ENCODE data around the gene KBTBD4.

KBTBD4 gene

GRCh38 chr11:47578524-47579494 lies at the start of gene KBTBD4, which contains the start of gene NDUFS3:
KBTBD4 (minus strand) TSS chr11:47578970; CDS start chr11:47578951, 19 bp downstream.
NDUFS3 (plus strand) TSS chr11:47579074; CDS start chr11:47579092, 18 bp downstream.
- peak; percentile 95 for DNase-seq (ENCODE audit: low read depth, low spot score)

GRCh38 chr11:47628026-47628425 lies 49.3 kb upstream of the KBTBD4 start:
- DNase-seq (ENCODE audit: low read depth, low spot score), result no peak

- no peak for DNase-seq (ENCODE audit: low read depth, low spot score)
Measured at GRCh38 chr11:47626234-47626633, 47.5 kb upstream of the KBTBD4 start.

- no peak for DNase-seq (ENCODE audit: low read depth, low spot score)
Measured at GRCh38 chr11:47620836-47621378, 42.1 kb upstream of the KBTBD4 start.

GRCh38 chr11:47617417-47617809 lies 38.6 kb upstream of the KBTBD4 start:
- DNase-seq (ENCODE audit: low read depth, low spot score), result peak; percentile 67

- DNase-seq (ENCODE audit: low read depth, low spot score), result peak; percentile 77
Measured at GRCh38 chr11:47616726-47617416, 38.1 kb upstream of the KBTBD4 start.

GRCh38 chr11:47615249-47615648 lies 36.5 kb upstream of the KBTBD4 start:
- DNase-seq (ENCODE audit: low read depth, low spot score), result no peak

GRCh38 chr11:47611348-47611794 lies 32.6 kb upstream of the KBTBD4 start:
- no peak for DNase-seq (ENCODE audit: low read depth, low spot score)

GRCh38 chr11:47609675-47610074 lies 30.9 kb upstream of the KBTBD4 start:
- no peak for DNase-seq (ENCODE audit: low read depth, low spot score)

GRCh38 chr11:47607380-47607779 lies 28.6 kb upstream of the KBTBD4 start:
- peak; percentile 42 for DNase-seq (ENCODE audit: low read depth, low spot score)

- DNase-seq (ENCODE audit: low read depth, low spot score), result no peak
Measured at GRCh38 chr11:47606731-47607130, 28.0 kb upstream of the KBTBD4 start.

- no peak for DNase-seq (ENCODE audit: low read depth, low spot score)
Measured at GRCh38 chr11:47605921-47606320, 27.2 kb upstream of the KBTBD4 start.

GRCh38 chr11:47603295-47603694 lies 24.5 kb upstream of the KBTBD4 start:
- DNase-seq (ENCODE audit: low read depth, low spot score), result no peak

GRCh38 chr11:47599902-47600301 lies 21.1 kb upstream of the KBTBD4 start:
- DNase-seq (ENCODE audit: low read depth, low spot score), result no peak

- DNase-seq (ENCODE audit: low read depth, low spot score), result no peak
Measured at GRCh38 chr11:47595967-47596366, 17.2 kb upstream of the KBTBD4 start.

GRCh38 chr11:47595029-47595428 lies 16.3 kb upstream of the KBTBD4 start:
- DNase-seq (ENCODE audit: low read depth, low spot score), result no peak

- DNase-seq (ENCODE audit: low read depth, low spot score), result peak; percentile 25
Measured at GRCh38 chr11:47593934-47594855, 15.4 kb upstream of the KBTBD4 start, which contains the start of gene C1QTNF4. C1QTNF4 (minus strand) TSS chr11:47594411; CDS start chr11:47590810, 3,601 bp downstream.

GRCh38 chr11:47593492-47593933 lies 14.7 kb upstream of the KBTBD4 start:
- DNase-seq (ENCODE audit: low read depth, low spot score), result no peak

- no peak for DNase-seq (ENCODE audit: low read depth, low spot score)
Measured at GRCh38 chr11:47592970-47593369, 14.2 kb upstream of the KBTBD4 start.

GRCh38 chr11:47592251-47592650 lies 13.5 kb upstream of the KBTBD4 start:
- no peak for DNase-seq (ENCODE audit: low read depth, low spot score)

GRCh38 chr11:47591764-47592163 lies 13.0 kb upstream of the KBTBD4 start:
- DNase-seq (ENCODE audit: low read depth, low spot score), result no peak
